HepG2 (cell line): ENCODE measurements around the gene SAMD8. TPM values are rescaled to one million over a fixed set of nuclear protein-coding genes. Genes with fewer than 3 reads are reported as not detected.

ENCODE experiments used
- ERF ChIP-seq: IDR thresholded peaks from 2 replicates; pipeline ENCODE4 v1.6.1; 2018; ENCODE audit warnings: missing biosample characterization, missing genetic modification reagents
- HDAC2 ChIP-seq: sonication (generic); formaldehyde crosslinking; IDR thresholded peaks from 2 replicates; pipeline ENCODE4 v1.4.0; 2020; ENCODE audit warnings: missing genetic modification reagents
- JUN ChIP-seq: sonication (generic); formaldehyde crosslinking; IDR thresholded peaks from 2 replicates; pipeline ENCODE4 v1.4.0; 2020; ENCODE audit warnings: mild to moderate bottlenecking, missing genetic modification reagents
- KLF15 ChIP-seq: sonication (generic); formaldehyde crosslinking; IDR thresholded peaks from 2 replicates; pipeline ENCODE4 v1.8.1; 2023; ENCODE audit warnings: borderline replicate concordance, mild to moderate bottlenecking, inconsistent platforms, missing genetic modification reagents, mixed read lengths
- RARG ChIP-seq: sonication (generic); formaldehyde crosslinking; IDR thresholded peaks from 2 replicates; pipeline ENCODE4 v1.4.0; 2020; ENCODE audit warnings: low read depth, mild to moderate bottlenecking, missing genetic modification reagents
- RBM22 ChIP-seq: fragments of 200-400 bp; formaldehyde crosslinking; optimal IDR thresholded peaks from 2 replicates; pipeline ENCODE3; 2017; ENCODE audit warnings: mild to moderate bottlenecking, low read length, moderate library complexity
- SRSF1 ChIP-seq: fragments of 200-400 bp; formaldehyde crosslinking; optimal IDR thresholded peaks from 2 replicates; pipeline ENCODE3; 2017; ENCODE audit warnings: mild to moderate bottlenecking, low read depth, low read length, moderate library complexity
- TCF7L2 ChIP-seq: IDR thresholded peaks from 2 replicates; pipeline ENCODE4 v1.6.1; 2011; ENCODE audit warnings: mild to moderate bottlenecking, low read depth, low read length, moderate library complexity
- ZFY ChIP-seq: sonication (generic); formaldehyde crosslinking; IDR thresholded peaks from 2 replicates; pipeline ENCODE4 v1.4.0; 2020; ENCODE audit warnings: missing genetic modification reagents
- ZNF335 ChIP-seq: sonication (generic); formaldehyde crosslinking; IDR thresholded peaks from 2 replicates; pipeline ENCODE4 v1.4.0; 2020; ENCODE audit warnings: missing genetic modification reagents
- ZNF614 ChIP-seq: IDR thresholded peaks from 2 replicates; pipeline ENCODE4 v1.6.1; 2018; ENCODE audit warnings: missing biosample characterization, missing genetic modification reagents, inconsistent platforms, borderline replicate concordance
- ZNF652 ChIP-seq: IDR thresholded peaks from 2 replicates; pipeline ENCODE4 v1.6.1; 2016; ENCODE audit warnings: low read depth, borderline replicate concordance
- polyA plus RNA-seq, 8 experiments: library from polyadenylated mRNA; depleted of rRNA in 3 of 8; stranded (reverse) in 7 of 8; unstranded in 1 of 8; fragments of >200 nt; fragmentation: Illumina TruSeq in 4 of 8; extraction: Trizol in 4 of 8; gene quantifications; 2 replicates each; pipeline versions ENCODE4 v1.2.1 to v1.2.3, GENCODE V29; 2011 to 2016; ENCODE audit warnings: low read depth in 4 of 8, missing spikeins in 1 of 8, mixed read lengths in 1 of 8; ENCODE audit not compliant: insufficient read depth in 1 of 8
- total RNA-seq, 5 experiments: library from RNA; depleted of rRNA; stranded (reverse); fragments of >200 nt; fragmentation: Illumina TruSeq; extraction: Trizol; gene quantifications; 2 replicates each; pipeline ENCODE4 v1.2.3, GENCODE V29; 2016; ENCODE audit warnings: low read depth in 1 of 5
- TF ChIP-seq, protein P1 (sequence below): IDR thresholded peaks from 2 replicates; pipeline ENCODE4 v1.6.1; 2016; ENCODE audit warnings: low read depth, missing genetic modification reagents, missing compliant biosample characterization
- TF ChIP-seq, protein P2 (sequence below): sonication (generic); formaldehyde crosslinking; IDR thresholded peaks from 2 replicates; pipeline ENCODE4 v1.4.0; 2020; ENCODE audit warnings: missing genetic modification reagents
- TF ChIP-seq, protein P3 (sequence below): sonication (generic); formaldehyde crosslinking; IDR thresholded peaks from 2 replicates; pipeline ENCODE4 v1.5.0; 2020; ENCODE audit warnings: missing genetic modification reagents, mild to moderate bottlenecking, borderline replicate concordance
- TF ChIP-seq, protein P4 (sequence below): sonication (generic); formaldehyde crosslinking; IDR thresholded peaks from 2 replicates; pipeline ENCODE4 v1.9.0; 2022; ENCODE audit warnings: missing genetic modification reagents, mild to moderate bottlenecking, borderline replicate concordance
- TF ChIP-seq, protein P5 (sequence below): sonication (generic); formaldehyde crosslinking; IDR thresholded peaks from 2 replicates; pipeline ENCODE4 v1.5.0; 2020; ENCODE audit warnings: mild to moderate bottlenecking, missing genetic modification reagents, moderate library complexity

Gene SAMD8
- total and polyA plus RNA-seq, 2 of the 13 experiments (the other 11 are each of a cell fraction or from before 2014, with no cell fraction given), result 10.4 to 13.2 TPM

DNA sequence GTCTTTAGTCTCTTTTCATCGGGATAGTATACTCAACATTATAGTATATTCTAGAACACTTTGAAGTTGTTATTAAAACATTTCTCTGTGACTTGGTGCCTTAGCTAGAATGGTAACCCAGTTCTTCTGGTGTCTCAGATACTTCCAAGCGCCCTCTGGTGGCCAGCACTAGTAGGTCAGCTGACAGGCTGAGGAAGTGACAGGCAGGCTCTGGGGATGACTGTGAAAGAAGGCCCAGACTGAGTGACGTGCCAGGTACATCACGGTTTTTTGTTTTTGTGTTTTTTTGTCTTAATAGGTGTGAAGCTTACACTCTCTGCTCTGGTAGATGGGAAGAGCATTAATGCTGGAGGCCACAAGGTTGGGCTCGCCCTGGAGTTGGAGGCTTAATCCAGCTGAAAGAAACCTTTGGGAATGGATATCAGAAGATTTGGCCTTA is 119.2 kb downstream of the SAMD8 start (continued):
- TF ChIP-seq, protein P1, sequence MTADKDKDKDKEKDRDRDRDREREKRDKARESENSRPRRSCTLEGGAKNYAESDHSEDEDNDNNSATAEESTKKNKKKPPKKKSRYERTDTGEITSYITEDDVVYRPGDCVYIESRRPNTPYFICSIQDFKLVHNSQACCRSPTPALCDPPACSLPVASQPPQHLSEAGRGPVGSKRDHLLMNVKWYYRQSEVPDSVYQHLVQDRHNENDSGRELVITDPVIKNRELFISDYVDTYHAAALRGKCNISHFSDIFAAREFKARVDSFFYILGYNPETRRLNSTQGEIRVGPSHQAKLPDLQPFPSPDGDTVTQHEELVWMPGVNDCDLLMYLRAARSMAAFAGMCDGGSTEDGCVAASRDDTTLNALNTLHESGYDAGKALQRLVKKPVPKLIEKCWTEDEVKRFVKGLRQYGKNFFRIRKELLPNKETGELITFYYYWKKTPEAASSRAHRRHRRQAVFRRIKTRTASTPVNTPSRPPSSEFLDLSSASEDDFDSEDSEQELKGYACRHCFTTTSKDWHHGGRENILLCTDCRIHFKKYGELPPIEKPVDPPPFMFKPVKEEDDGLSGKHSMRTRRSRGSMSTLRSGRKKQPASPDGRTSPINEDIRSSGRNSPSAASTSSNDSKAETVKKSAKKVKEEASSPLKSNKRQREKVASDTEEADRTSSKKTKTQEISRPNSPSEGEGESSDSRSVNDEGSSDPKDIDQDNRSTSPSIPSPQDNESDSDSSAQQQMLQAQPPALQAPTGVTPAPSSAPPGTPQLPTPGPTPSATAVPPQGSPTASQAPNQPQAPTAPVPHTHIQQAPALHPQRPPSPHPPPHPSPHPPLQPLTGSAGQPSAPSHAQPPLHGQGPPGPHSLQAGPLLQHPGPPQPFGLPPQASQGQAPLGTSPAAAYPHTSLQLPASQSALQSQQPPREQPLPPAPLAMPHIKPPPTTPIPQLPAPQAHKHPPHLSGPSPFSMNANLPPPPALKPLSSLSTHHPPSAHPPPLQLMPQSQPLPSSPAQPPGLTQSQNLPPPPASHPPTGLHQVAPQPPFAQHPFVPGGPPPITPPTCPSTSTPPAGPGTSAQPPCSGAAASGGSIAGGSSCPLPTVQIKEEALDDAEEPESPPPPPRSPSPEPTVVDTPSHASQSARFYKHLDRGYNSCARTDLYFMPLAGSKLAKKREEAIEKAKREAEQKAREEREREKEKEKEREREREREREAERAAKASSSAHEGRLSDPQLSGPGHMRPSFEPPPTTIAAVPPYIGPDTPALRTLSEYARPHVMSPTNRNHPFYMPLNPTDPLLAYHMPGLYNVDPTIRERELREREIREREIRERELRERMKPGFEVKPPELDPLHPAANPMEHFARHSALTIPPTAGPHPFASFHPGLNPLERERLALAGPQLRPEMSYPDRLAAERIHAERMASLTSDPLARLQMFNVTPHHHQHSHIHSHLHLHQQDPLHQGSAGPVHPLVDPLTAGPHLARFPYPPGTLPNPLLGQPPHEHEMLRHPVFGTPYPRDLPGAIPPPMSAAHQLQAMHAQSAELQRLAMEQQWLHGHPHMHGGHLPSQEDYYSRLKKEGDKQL, result no peak
- TF ChIP-seq ZNF614 (CRISPR knock-in tag) (peak; percentile 40; the same call in 1 of the 2 replicates), ERF (CRISPR knock-in tag) (0 out of 2 replicates have a peak, but pooled peaks have one; percentile 39), TCF7L2 (no peak), ZNF335 (CRISPR knock-in tag) (peak; percentile 86), RARG (CRISPR knock-in tag) (no peak), RBM22 (peak; percentile 69), ZFY (CRISPR knock-in tag) (no peak), ZNF652 (CRISPR knock-in tag) (no peak), KLF15 (CRISPR knock-in tag) (no peak), JUN (no peak), SRSF1 (no peak), HDAC2 (CRISPR knock-in tag) (0 out of 2 replicates have a peak, but pooled peaks have one; percentile 21)
- TF ChIP-seq, protein P2, sequence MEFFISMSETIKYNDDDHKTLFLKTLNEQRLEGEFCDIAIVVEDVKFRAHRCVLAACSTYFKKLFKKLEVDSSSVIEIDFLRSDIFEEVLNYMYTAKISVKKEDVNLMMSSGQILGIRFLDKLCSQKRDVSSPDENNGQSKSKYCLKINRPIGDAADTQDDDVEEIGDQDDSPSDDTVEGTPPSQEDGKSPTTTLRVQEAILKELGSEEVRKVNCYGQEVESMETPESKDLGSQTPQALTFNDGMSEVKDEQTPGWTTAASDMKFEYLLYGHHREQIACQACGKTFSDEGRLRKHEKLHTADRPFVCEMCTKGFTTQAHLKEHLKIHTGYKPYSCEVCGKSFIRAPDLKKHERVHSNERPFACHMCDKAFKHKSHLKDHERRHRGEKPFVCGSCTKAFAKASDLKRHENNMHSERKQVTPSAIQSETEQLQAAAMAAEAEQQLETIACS (CRISPR knock-in tag), result no peak
- TF ChIP-seq, protein P3, sequence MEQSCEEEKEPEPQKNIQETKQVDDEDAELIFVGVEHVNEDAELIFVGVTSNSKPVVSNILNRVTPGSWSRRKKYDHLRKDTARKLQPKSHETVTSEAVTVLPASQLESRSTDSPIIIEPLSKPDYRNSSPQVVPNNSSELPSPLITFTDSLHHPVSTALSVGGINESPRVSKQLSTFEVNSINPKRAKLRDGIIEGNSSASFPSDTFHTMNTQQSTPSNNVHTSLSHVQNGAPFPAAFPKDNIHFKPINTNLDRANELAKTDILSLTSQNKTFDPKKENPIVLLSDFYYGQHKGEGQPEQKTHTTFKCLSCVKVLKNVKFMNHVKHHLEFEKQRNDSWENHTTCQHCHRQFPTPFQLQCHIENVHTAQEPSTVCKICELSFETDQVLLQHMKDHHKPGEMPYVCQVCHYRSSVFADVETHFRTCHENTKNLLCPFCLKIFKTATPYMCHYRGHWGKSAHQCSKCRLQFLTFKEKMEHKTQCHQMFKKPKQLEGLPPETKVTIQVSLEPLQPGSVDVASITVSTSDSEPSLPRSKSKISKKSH (CRISPR knock-in tag), result no peak
- TF ChIP-seq, protein P4, sequence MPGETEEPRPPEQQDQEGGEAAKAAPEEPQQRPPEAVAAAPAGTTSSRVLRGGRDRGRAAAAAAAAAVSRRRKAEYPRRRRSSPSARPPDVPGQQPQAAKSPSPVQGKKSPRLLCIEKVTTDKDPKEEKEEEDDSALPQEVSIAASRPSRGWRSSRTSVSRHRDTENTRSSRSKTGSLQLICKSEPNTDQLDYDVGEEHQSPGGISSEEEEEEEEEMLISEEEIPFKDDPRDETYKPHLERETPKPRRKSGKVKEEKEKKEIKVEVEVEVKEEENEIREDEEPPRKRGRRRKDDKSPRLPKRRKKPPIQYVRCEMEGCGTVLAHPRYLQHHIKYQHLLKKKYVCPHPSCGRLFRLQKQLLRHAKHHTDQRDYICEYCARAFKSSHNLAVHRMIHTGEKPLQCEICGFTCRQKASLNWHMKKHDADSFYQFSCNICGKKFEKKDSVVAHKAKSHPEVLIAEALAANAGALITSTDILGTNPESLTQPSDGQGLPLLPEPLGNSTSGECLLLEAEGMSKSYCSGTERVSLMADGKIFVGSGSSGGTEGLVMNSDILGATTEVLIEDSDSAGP, result no peak
- TF ChIP-seq, protein P5, sequence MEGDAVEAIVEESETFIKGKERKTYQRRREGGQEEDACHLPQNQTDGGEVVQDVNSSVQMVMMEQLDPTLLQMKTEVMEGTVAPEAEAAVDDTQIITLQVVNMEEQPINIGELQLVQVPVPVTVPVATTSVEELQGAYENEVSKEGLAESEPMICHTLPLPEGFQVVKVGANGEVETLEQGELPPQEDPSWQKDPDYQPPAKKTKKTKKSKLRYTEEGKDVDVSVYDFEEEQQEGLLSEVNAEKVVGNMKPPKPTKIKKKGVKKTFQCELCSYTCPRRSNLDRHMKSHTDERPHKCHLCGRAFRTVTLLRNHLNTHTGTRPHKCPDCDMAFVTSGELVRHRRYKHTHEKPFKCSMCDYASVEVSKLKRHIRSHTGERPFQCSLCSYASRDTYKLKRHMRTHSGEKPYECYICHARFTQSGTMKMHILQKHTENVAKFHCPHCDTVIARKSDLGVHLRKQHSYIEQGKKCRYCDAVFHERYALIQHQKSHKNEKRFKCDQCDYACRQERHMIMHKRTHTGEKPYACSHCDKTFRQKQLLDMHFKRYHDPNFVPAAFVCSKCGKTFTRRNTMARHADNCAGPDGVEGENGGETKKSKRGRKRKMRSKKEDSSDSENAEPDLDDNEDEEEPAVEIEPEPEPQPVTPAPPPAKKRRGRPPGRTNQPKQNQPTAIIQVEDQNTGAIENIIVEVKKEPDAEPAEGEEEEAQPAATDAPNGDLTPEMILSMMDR (CRISPR knock-in tag), result peak; percentile 87
